Tibial nerve (tissue), 4 donors: Measurements from ENCODE around the gene GSG1L.

ENCODE experiments used
- CTCF ChIP-seq, 5 experiments: fragments of 200-600 bp in 3 of 5; fragments of 450-650 bp in 2 of 5; sonication (generic) in 3 of 5; IDR thresholded peaks; one replicate each; pipeline ENCODE4 v1.5.1; 2016 to 2019; ENCODE audit warnings: antibody characterized with exemption in 5 of 5, mild to moderate bottlenecking in 3 of 5, moderate library complexity in 2 of 5
- EP300 ChIP-seq, 2 donors: sonication (generic); formaldehyde crosslinking; IDR thresholded peaks; one replicate each; pipeline ENCODE4 v1.6.1; 2017; ENCODE audit warnings: antibody characterized with exemption in 2 of 2, mild to moderate bottlenecking in 1 of 2
- POLR2A ChIP-seq, 2 donors: fragments of 450-650 bp; IDR thresholded peaks; one replicate each; pipeline ENCODE4 v1.6.1; 2017; ENCODE audit warnings: antibody characterized with exemption in 2 of 2, mild to moderate bottlenecking in 2 of 2, moderate library complexity in 2 of 2

GRCh38 chr16:28064150-28064549, 636 bp upstream of the GSG1L start:
- no peak for TF ChIP-seq CTCF (IDR thresholded peaks at IDR 0.05)
- TF ChIP-seq POLR2A (IDR thresholded peaks at IDR 0.05) = no peak
- no peak for TF ChIP-seq EP300 (IDR thresholded peaks at IDR 0.05)
